HEK293T (cell line): Measurements from ENCODE around the gene NARF.

Experiments used
- ARNT ChIP-seq: fragments of 450-650 bp; IDR thresholded peaks from 2 replicates; pipeline ENCODE4 v1.6.1; 2017; ENCODE audit warnings: mild to moderate bottlenecking
- ELF4 ChIP-seq: fragments of 450-650 bp; IDR thresholded peaks from 2 replicates; pipeline ENCODE4 v1.6.1; 2017; ENCODE audit warnings: antibody characterized with exemption
- FOXA1 ChIP-seq: fragments of 450-650 bp; IDR thresholded peaks from 2 replicates; pipeline ENCODE4 v1.6.1; 2016; ENCODE audit warnings: mild to moderate bottlenecking
- FOXK2 ChIP-seq: fragments of 450-650 bp; IDR thresholded peaks from 2 replicates; pipeline ENCODE4 v1.6.1; 2016; ENCODE audit warnings: mild to moderate bottlenecking
- FOXM1 ChIP-seq: fragments of 450-650 bp; IDR thresholded peaks from 2 replicates; pipeline ENCODE4 v1.6.1; 2017; ENCODE audit warnings: mild to moderate bottlenecking, borderline replicate concordance
- LEF1 ChIP-seq: fragments of 450-650 bp; IDR thresholded peaks from 2 replicates; pipeline ENCODE4 v1.6.1; 2017; ENCODE audit warnings: mild to moderate bottlenecking, borderline replicate concordance
- SP1 ChIP-seq: fragments of 450-650 bp; IDR thresholded peaks from 2 replicates; pipeline ENCODE4 v1.6.1; 2017
- SUZ12 ChIP-seq: fragments of 450-650 bp; IDR thresholded peaks from 2 replicates; pipeline ENCODE4 v1.6.1; 2016; ENCODE audit warnings: mild to moderate bottlenecking
- ZNF384 ChIP-seq: fragments of 450-650 bp; IDR thresholded peaks from 2 replicates; pipeline ENCODE4 v1.6.1; 2016

DNA sequence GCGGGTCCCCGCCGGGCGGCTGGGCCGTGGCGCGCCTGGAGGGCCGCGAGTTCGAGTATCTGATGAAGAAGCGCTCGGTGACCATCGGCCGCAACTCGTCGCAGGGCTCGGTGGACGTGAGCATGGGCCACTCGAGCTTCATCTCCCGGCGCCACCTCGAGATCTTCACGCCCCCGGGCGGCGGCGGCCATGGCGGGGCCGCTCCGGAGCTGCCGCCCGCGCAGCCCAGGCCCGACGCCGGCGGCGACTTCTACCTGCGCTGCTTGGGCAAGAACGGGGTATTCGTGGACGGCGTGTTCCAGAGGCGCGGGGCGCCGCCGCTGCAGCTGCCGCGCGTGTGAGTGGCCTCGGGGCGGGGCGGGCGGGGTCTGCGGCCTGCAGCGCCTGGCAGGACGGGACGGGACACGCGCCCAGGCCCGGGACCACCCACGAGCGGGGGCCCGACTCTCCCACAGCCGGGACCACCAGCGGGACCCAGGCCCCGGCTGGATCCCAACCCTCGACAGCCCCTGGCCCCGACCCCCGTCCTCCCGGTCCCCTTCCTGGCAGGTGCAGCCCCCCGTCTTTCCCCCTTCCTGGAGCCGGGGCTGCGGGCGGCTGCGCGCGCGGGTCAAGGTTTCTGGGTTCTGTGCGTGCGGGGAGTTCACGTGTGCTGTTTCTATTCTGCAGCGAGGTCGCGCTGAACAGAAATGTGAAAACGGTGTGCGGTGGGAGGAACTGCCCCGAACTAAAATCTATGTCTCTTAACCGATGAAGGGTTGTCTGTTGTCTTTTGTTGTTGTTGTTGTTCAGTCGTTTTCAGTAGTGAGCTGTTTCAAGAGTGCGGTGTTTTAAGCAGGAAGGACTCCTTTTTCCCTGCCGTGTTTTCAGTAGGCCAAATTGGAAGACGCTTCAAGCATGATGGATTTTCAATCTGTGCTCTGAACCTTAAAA lies 61.7 kb downstream of the NARF start:
- TF ChIP-seq LEF1 = no peak
- TF ChIP-seq SP1 = no peak
- no peak for TF ChIP-seq FOXA1
- TF ChIP-seq SUZ12 = no peak
- no peak for TF ChIP-seq ARNT
- TF ChIP-seq ZNF384 = no peak
- no peak for TF ChIP-seq FOXM1
- TF ChIP-seq FOXK2 = no peak
- TF ChIP-seq ELF4 = no peak
